ENCODE results near the gene PTPRO.

- TF ChIP-seq EZH2phosphoT487 (IDR thresholded peaks at IDR 0.05; ENCODE audit: low read depth) (no peak), CTCF (IDR thresholded peaks at IDR 0.05; ENCODE audit: low read depth, low read length) (no peak)
Measured at GRCh38 chr12:15289192-15289591, 33.1 kb upstream of the PTPRO start.
